Measurements from ENCODE around the gene PNPLA4.

Gene PNPLA4

DNA sequence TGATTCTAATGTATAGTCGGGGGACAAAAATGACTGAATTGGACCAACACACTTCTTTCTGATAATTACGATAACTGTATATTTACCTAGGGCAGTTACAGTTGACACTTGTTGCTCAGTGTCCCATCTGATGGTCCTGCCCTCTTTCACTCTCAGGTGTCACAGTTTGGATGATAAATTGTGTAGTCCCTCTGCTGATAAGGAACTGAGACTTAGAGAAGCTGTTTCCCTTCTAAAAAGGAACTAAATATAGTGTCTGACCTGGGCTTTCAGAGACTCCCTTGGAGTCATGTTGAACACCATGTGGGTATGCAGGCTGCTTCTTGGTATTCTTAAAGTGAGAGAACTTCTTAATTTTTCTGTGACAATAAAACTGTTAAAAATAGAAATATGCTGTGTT, 23.7 kb upstream of the PNPLA4 start:
- no peak overlapping the region for H3K4me3 ChIP-seq (ENCODE audit: low read depth, low read length)
- TF ChIP-seq, protein P1, sequence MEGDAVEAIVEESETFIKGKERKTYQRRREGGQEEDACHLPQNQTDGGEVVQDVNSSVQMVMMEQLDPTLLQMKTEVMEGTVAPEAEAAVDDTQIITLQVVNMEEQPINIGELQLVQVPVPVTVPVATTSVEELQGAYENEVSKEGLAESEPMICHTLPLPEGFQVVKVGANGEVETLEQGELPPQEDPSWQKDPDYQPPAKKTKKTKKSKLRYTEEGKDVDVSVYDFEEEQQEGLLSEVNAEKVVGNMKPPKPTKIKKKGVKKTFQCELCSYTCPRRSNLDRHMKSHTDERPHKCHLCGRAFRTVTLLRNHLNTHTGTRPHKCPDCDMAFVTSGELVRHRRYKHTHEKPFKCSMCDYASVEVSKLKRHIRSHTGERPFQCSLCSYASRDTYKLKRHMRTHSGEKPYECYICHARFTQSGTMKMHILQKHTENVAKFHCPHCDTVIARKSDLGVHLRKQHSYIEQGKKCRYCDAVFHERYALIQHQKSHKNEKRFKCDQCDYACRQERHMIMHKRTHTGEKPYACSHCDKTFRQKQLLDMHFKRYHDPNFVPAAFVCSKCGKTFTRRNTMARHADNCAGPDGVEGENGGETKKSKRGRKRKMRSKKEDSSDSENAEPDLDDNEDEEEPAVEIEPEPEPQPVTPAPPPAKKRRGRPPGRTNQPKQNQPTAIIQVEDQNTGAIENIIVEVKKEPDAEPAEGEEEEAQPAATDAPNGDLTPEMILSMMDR (IDR thresholded peaks at IDR 0.05; ENCODE audit: low read depth, low read length, missing control alignments), result no peak
- in situ Hi-C loops (cut with HindIII; ENCODE audit: low sequenced_read_pairs), result no loop called here

DNA sequence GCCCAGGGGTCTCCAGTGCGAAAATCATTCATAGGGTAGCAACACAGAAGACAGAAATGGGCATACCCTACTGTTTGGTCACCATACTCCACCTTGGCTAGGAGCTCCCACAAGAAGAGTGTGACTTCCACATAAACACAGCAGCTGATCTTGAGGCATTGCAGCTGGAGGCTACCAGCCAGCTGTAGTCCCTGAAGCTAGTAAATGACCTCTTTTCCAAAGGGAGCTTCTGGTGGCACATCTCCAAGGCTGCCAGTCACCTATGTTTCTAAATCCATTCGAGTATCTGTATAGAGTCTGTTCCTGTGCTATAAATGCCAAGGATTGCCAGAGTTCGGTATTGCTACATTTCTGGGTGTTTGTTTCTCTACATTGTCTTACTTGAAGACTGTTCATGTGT, 21.3 kb upstream of the PNPLA4 start:
- no peak overlapping the region for H3K4me3 ChIP-seq (ENCODE audit: low read depth, low read length)
- DNase-seq (ENCODE audit: low read depth), result no peak
- TF ChIP-seq, protein P1 (IDR thresholded peaks at IDR 0.05; ENCODE audit: low read depth, low read length, missing control alignments), result no peak
- in situ Hi-C loops (cut with HindIII; ENCODE audit: low sequenced_read_pairs), result no loop called here

More for the DNA sequence above, 23.7 kb upstream of the PNPLA4 start:
- no peak for DNase-seq (ENCODE audit: low read depth)

DNA sequence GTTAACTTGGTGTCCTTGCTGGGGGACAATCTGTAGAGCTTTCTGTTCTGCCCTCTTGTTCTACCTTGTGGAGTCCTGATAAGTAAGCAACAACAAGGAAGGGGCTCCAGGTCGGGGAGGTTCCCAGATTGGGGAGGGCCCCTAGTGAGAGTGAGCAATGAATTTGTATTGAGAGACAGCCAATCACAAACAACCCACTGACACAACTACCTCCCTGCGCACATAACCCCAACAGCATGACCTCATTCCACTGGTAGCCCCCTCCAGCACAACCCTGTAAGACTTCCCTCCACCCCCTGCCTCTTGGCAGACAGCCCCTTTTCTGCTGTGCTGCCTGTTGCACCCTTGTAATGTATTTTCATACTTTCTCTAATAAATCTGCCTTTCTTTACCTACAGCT, 19.7 kb upstream of the PNPLA4 start:
- no peak overlapping the region for H3K4me3 ChIP-seq (ENCODE audit: low read depth, low read length)
- in situ Hi-C loops (cut with HindIII; ENCODE audit: low sequenced_read_pairs), result no loop called here
- DNase-seq (ENCODE audit: low read depth), result no peak
- TF ChIP-seq, protein P1 (IDR thresholded peaks at IDR 0.05; ENCODE audit: low read depth, low read length, missing control alignments), result no peak

- TF ChIP-seq, protein P1 (IDR thresholded peaks at IDR 0.05; ENCODE audit: low read depth, low read length, missing control alignments), result no peak
- in situ Hi-C loops (cut with HindIII; ENCODE audit: low sequenced_read_pairs), result no loop called here
- no peak for DNase-seq (ENCODE audit: low read depth)
These were observed 16.5 kb upstream of the PNPLA4 start for GRCh38 chrX:7943600-7944245.

GRCh38 chrX:7941390-7942042, 14.3 kb upstream of the PNPLA4 start:
- in situ Hi-C loops (cut with HindIII; ENCODE audit: low sequenced_read_pairs), result no loop called here
- TF ChIP-seq, protein P1 (IDR thresholded peaks at IDR 0.05; ENCODE audit: low read depth, low read length, missing control alignments), result peak; percentile 67
- no peak overlapping the region for H3K4me3 ChIP-seq (ENCODE audit: low read depth, low read length)
- DNase-seq (ENCODE audit: low read depth), result peak; percentile 5

More at GRCh38 chrX:7943600-7944245, 16.5 kb upstream of the PNPLA4 start:
- H3K4me3 ChIP-seq (ENCODE audit: low read depth, low read length), result no peak overlapping the region

DNA sequence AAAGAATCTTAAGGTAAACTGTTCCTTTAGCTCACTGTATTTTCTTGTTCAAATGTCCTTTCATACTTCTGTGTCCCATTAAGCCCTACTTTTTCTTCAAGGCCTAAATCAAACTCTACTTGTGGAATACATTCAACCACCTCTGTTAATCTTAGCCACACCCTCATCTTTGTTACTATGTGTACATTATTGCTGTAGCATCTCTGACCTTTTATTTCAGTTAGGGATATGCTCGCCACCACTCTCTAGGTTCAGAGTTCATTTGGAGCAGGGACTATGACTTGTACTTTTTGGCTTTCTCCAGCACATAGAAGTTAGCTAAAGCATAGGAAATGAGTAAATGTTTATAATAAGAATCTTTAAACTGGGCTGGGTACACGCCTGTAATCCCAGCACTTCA, 6.8 kb upstream of the PNPLA4 start:
- no peak overlapping the region for H3K4me3 ChIP-seq (ENCODE audit: low read depth, low read length)
- DNase-seq (ENCODE audit: low read depth), result no peak
- TF ChIP-seq, protein P1 (IDR thresholded peaks at IDR 0.05; ENCODE audit: low read depth, low read length, missing control alignments), result no peak
- in situ Hi-C loops (cut with HindIII; ENCODE audit: low sequenced_read_pairs), result no loop called here

Measured in astrocyte of the cerebellum (primary cell).